Adrenal gland (tissue), 12 donors: ENCODE measurements around the gene CCDC92B. TPM values are rescaled to one million over a fixed set of nuclear protein-coding genes. Genes with fewer than 3 reads are reported as not detected.
A peak's percentile ranks its signal among the peaks of the same experiment; 100 is the strongest.
"Not testable (repeated sequence)": the region's sequence is repeated elsewhere in the genome, so short reads cannot be mapped to it uniquely, and the experiment has no call there.

Experiments
- DNase-seq, 7 donors: peaks; one replicate each; pipeline ENCODE4 v3.0.0-alpha.2; 2019 to 2020
- H3K27ac ChIP-seq, 5 donors: fragments of 200-600 bp; sonication (generic) in 4 of 5; 1 replicate in 3 of 5; 2 replicates in 2 of 5; pipeline versions ENCODE4 v1.5.1 to v1.8.0; 2016 to 2020; ENCODE audit warnings: mild to moderate bottlenecking in 1 of 5
- H3K27me3 ChIP-seq: fragments of 200-600 bp; 2 replicates; pipeline ENCODE4 v1.8.0; 2021
- H3K36me3 ChIP-seq, 2 donors: fragments of 200-600 bp; replicated peaks in 1 of 2; 1 replicate in 1 of 2; 2 replicates in 1 of 2; pipeline versions ENCODE4 v1.5.1 to v1.8.0; 2018 to 2022
- H3K4me1 ChIP-seq, 2 donors: fragments of 200-600 bp; replicated peaks in 1 of 2; 1 replicate in 1 of 2; 2 replicates in 1 of 2; pipeline versions ENCODE4 v1.5.1 to v1.8.0; 2018 to 2021
- H3K4me3 ChIP-seq, 4 donors: fragments of 200-600 bp; sonication (generic) in 3 of 4; one replicate each; pipeline ENCODE4 v1.5.1; 2016 to 2018
- H3K9me3 ChIP-seq, 3 donors: fragments of 200-600 bp; sonication (generic) in 1 of 3; replicated peaks in 1 of 3; 1 replicate in 2 of 3; 2 replicates in 1 of 3; pipeline versions ENCODE4 v1.5.1 to v1.8.0; 2016 to 2021
- POLR2A ChIP-seq, 2 donors: fragments of 450-650 bp; IDR thresholded peaks; one replicate each; pipeline ENCODE4 v1.6.1; 2017; ENCODE audit warnings: antibody characterized with exemption in 2 of 2, mild to moderate bottlenecking in 2 of 2, moderate library complexity in 1 of 2
- WGBS, 4 donors: extraction: QIAGEN DNeasy Blood & Tissue Kit in 2 of 4; methylation state at CpG; one replicate each; pipeline versions ENCODE4 v1.1.5 to v1.1.7; 2013 to 2017; 5-methylcytosine and 5-hydroxymethylcytosine counted together
- intact Hi-C, 2 donors: fragments of 100-400 bp; cut with DNase I; formaldehyde crosslinking; loops; one replicate each; pipeline versions ENCODE4 v1.14.1 to v1.15.0; 2022 to 2023
- polyA plus RNA-seq, 3 donors: library from polyadenylated mRNA; stranded (reverse); fragments of 200-250 nt in 2 of 3; fragments of 350-450 nt in 1 of 3; fragmentation: Illumina TruSeq in 1 of 3; extraction: RNeasy Lipid Tissue Mini Kit (QIAGEN cat#74804) in 1 of 3; gene quantifications; one replicate each; pipeline ENCODE4 v1.2.3, GENCODE V29; 2013 to 2014
- total RNA-seq, 9 donors: library from RNA; depleted of rRNA in 4 of 9; stranded (reverse); fragments of >200 nt in 4 of 9; fragments of 120-200 nt in 1 of 9; fragmentation: NEBNext Ultra II Directional in 1 of 9; extraction: Animal tissue kit (Norgen Biotek cat#: 25700) in 1 of 9; gene quantifications; one replicate each; pipeline versions ENCODE4 v1.1.0 to v1.2.4, GENCODE V29; 2013 to 2023
- TF ChIP-seq, protein P1 (sequence below), 6 experiments: fragments of 450-650 bp in 4 of 6; fragments of 200-600 bp in 2 of 6; sonication (generic) in 1 of 6; IDR thresholded peaks; 1 replicate in 5 of 6; 2 replicates in 1 of 6; pipeline versions ENCODE4 v1.5.1 to v1.8.0; 2016 to 2021; ENCODE audit warnings: antibody characterized with exemption in 6 of 6, mild to moderate bottlenecking in 2 of 6, moderate library complexity in 1 of 6
- donor health status: healthy with polysubstance abuse.
- donor health status: Bipolar disorder and iron deficiency.
- donor health status: DM: yes; HTN: yes; CAD: no.
- donor health status: DM: no; HTN: no; CAD: no.
- donor health status: DM: no; HTN: no; CAD: no.
- donor health status: DM: yes; HTN: yes; CAD: no.

CCDC92B gene
- total and polyA plus RNA-seq, 12 donors = 0.10 to 4.7 (median 0.55) TPM; not detected in 3

DNA sequence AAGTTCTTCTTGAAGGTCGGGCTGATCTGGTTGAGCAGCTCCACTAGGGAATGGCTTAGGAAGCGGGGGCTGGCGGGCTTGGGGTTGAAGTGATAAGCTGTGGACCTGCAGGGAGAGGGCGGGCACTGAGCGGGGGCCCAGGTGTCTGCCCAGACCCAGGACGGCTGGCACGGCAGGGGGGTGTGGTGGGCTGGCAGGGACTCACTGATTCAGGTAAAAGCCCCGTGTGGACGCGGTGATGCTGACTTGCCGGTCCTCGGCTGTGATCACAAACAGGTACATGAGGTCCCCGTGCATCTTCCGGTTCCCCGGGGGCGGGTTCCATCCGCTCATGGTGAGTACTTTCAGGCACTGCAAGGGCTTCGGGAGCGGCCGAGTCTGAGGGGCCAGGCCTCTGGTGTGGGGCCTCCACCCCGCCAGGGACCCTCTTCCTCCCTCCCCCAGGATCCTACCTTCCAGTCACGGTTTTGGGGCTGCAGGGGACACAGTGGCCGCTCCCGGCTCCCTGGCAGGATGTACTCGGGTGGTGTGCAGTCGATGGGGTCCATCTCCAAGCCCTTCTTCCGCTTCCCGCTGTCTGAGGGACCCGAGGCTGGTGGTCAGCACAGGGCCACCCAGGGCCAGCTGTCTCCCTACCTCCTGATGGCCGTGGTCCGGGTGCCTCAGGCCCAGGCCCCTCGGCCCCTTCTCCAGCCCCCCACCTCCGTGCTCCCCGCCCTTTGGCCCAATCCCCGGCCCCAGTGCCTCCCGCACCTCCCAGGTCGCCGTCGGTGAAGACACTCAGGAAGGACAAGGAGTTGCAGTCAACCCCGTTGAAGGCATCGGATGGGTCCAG is 48.1 kb downstream of the CCDC92B start:
- intact Hi-C loops = no loop called here
- no peaks in the 10 kb centered on the region for H3K27me3 ChIP-seq
- no peak overlapping the region for H3K27ac ChIP-seq
- TF ChIP-seq, protein P1, sequence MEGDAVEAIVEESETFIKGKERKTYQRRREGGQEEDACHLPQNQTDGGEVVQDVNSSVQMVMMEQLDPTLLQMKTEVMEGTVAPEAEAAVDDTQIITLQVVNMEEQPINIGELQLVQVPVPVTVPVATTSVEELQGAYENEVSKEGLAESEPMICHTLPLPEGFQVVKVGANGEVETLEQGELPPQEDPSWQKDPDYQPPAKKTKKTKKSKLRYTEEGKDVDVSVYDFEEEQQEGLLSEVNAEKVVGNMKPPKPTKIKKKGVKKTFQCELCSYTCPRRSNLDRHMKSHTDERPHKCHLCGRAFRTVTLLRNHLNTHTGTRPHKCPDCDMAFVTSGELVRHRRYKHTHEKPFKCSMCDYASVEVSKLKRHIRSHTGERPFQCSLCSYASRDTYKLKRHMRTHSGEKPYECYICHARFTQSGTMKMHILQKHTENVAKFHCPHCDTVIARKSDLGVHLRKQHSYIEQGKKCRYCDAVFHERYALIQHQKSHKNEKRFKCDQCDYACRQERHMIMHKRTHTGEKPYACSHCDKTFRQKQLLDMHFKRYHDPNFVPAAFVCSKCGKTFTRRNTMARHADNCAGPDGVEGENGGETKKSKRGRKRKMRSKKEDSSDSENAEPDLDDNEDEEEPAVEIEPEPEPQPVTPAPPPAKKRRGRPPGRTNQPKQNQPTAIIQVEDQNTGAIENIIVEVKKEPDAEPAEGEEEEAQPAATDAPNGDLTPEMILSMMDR (IDR thresholded peaks at IDR 0.05) = no peak
- TF ChIP-seq POLR2A (IDR thresholded peaks at IDR 0.05) = no peak
- H3K9me3 ChIP-seq = no peaks in the 10 kb centered on the region
- peak; percentile 5 to 57 (median 20) for DNase-seq
- H3K4me1 ChIP-seq = peaks cover 27% of the 10 kb centered on the region in 2 donors
- H3K36me3 ChIP-seq = peaks cover 0 to 74% of the 10 kb centered on the region in 2 donors
- WGBS, 4 donors = 91 to 93% (median 92%) methylated on average over 15 to 41 of the region's 41 CpGs
- H3K4me3 ChIP-seq = no peak overlapping the region

DNA sequence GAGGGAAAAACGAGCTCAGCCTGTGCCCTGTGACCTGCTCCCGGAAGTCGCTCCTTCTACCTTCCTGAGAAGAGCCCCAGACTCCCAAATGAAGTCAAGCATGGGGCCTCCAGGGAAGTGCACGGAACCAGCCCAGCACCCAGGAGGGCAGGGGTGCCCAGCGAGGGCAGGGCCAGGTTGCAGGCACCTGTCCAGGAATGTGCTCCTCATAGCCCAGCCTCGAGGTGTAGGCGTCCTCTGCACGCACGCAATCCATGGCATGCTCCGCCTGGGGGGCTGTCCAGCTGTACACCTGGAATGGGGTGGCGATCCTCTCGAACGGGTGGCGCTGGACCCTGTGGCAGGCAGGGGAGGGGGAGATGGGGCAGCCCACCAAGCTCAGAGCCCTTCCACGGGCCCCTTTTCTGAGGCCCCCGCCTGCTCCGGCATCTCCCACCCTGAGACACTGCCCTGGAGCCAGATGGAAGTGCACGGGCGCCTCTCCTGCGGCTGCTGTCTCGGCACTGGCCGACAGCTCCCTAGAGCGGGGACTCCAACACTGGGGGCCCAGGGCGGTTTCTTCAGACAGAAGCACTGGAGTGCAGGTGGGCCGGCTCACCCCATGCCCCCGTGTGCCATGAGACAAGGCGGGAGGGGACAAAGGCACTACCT is 48.8 kb downstream of the CCDC92B start:
- peaks cover 0 to 82% of the 10 kb centered on the region in 2 donors for H3K36me3 ChIP-seq
- no peaks in the 10 kb centered on the region for H3K27me3 ChIP-seq
- TF ChIP-seq, protein P1 (IDR thresholded peaks at IDR 0.05) = no peak
- TF ChIP-seq POLR2A (IDR thresholded peaks at IDR 0.05) = no peak
- 86 to 100% (median 91%) methylated on average over 1 to 27 of the region's 27 CpGs for WGBS, 4 donors
- H3K4me3 ChIP-seq = no peak overlapping the region
- intact Hi-C loops = no loop called here
- no peaks in the 10 kb centered on the region for H3K9me3 ChIP-seq
- peaks cover 20% of the 10 kb centered on the region in 2 donors for H3K4me1 ChIP-seq
- no peak overlapping the region for H3K27ac ChIP-seq
- DNase-seq = peak in 6 of 7 donors; percentile 0 to 49 (median 16)

DNA sequence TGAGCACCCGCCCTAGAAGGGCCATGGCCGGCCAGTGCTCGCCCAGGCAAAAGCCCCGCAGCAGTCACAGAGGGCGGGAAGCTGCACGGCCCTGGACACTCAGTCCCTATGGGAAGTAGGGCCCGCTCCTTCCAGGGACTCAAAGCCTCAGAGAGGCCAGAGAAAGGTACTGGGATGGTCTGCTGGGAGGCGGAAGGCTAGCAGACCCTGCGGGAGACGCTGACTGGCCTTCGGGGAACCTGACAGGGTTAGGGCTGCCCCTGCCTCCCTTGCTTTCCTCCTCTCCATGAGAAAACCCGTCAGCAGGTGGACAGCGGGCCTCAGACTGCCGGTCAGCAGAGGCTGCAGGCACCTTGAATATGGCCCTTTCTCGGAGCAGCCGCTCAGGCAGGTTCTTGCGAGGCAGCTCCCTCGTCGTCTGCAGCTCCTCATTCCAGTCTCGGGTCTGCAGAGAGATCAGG is 49.4 kb downstream of the CCDC92B start:
- Histone ChIP-seq H3K36me3 (peaks cover 0 to 87% of the 10 kb centered on the region in 2 donors), H3K4me1 (peaks cover 15% of the 10 kb centered on the region in 2 donors), H3K27me3 (no peaks in the 10 kb centered on the region), H3K4me3 (no peak overlapping the region), H3K27ac (no peak overlapping the region), H3K9me3 (no peaks in the 10 kb centered on the region)
- DNase-seq = peak in 4 of 7 donors; percentile 0 to 22 (median 16)
- TF ChIP-seq, protein P1 (IDR thresholded peaks at IDR 0.05) = no peak
- no peak for TF ChIP-seq POLR2A (IDR thresholded peaks at IDR 0.05)
- intact Hi-C loops = no loop called here
- WGBS, 4 donors = 90 to 97% (median 91%) methylated on average over 10 to 20 of the region's 20 CpGs

DNA sequence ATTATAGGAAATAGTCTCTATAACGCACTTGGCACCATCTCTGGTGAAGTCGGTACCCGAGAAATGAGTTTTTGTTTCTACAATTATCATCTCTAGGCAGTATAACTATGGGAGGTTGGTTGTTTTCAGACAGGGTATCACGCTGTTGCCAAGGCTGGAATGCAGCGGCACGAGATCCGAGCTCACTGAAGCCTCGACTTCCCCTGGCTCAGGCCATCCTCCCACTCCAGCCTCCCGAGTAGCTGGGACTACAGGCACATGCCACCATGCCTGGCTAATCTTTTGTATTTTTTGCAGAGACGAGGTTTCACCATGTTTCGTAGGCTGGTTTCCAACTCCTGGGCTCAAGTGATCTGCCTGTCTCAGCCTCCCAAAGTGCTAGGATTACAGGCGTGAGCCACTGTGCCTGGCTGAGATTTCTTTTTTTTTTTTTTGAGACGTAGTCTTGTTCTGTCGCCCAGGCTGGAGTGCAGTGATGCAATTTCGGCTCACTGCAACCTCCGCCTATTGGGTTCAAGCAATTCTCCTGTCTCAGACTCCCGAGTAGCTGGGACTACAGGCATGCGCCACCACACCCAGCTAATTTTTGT is 50.1 kb downstream of the CCDC92B start:
- H3K4me3 ChIP-seq, H3K9me3 ChIP-seq, H3K27ac ChIP-seq, H3K4me1 ChIP-seq, H3K27me3 ChIP-seq, intact Hi-C loops: not testable (repeated sequence)
- WGBS, 4 donors = 90 to 93% (median 91%) methylated on average over 18 of the region's 18 CpGs
- peaks cover 0 to 95% of the 10 kb centered on the region in 2 donors for H3K36me3 ChIP-seq
- DNase-seq = peak in 6 of 7 donors; percentile 1 to 46 (median 14)
